Uterus (tissue), 2 donors: ENCODE results near the gene RIC8B.

ENCODE experiments used
- CTCF ChIP-seq, 4 experiments: fragments of 200-600 bp in 2 of 4; fragments of 450-650 bp in 2 of 4; sonication (generic) in 2 of 4; IDR thresholded peaks; one replicate each; pipeline ENCODE4 v1.5.1; 2016 to 2019; ENCODE audit warnings: antibody characterized with exemption in 4 of 4, mild to moderate bottlenecking in 2 of 4, moderate library complexity in 1 of 4
- POLR2A ChIP-seq, 2 donors: fragments of 450-650 bp; IDR thresholded peaks; one replicate each; pipeline ENCODE4 v1.6.1; 2016; ENCODE audit warnings: antibody characterized with exemption in 2 of 2, mild to moderate bottlenecking in 1 of 2, moderate library complexity in 1 of 2

GRCh38 chr12:106724934-106725333 is 49.5 kb upstream of the RIC8B start:
- no peak for TF ChIP-seq POLR2A (IDR thresholded peaks at IDR 0.05)
- no peak for TF ChIP-seq CTCF (IDR thresholded peaks at IDR 0.05)
